BE2C (cell line): ENCODE data around the gene COL13A1. TPM values are rescaled to one million over a fixed set of nuclear protein-coding genes. Genes with fewer than 3 reads are reported as not detected.
A peak's percentile ranks its signal among the peaks of the same experiment; 100 is the strongest.

ENCODE experiments used
- DNase-seq: peaks from one replicate; pipeline ENCODE4 v3.0.0-alpha.2; 2020
- H3K27me3 ChIP-seq: fragments of 250-450 bp; sonication (Bioruptor Pico); 2 replicates; pipeline ENCODE4 v1.5.1; 2020; ENCODE audit warnings: mild to moderate bottlenecking
- H3K36me3 ChIP-seq: fragments of 250-450 bp; sonication (Bioruptor Pico); 2 replicates; pipeline ENCODE4 v1.5.1; 2020; ENCODE audit warnings: mild to moderate bottlenecking
- H3K4me1 ChIP-seq: fragments of 250-450 bp; sonication (Bioruptor Pico); 2 replicates; pipeline ENCODE4 v1.5.1; 2020
- H3K4me3 ChIP-seq: 2 replicates; pipeline ENCODE4 v1.5.1; 2011; ENCODE audit warnings: low read depth, low read length
- H3K9me3 ChIP-seq: fragments of 250-450 bp; sonication (Bioruptor Pico); 2 replicates; pipeline ENCODE4 v1.5.1; 2020
- polyA plus RNA-seq: library from polyadenylated mRNA; unstranded; fragments of >200 nt; gene quantifications from one replicate; pipeline ENCODE4 v1.2.1, GENCODE V29; 2012; ENCODE audit warnings: low read depth, missing spikeins; ENCODE audit not compliant: insufficient read length, insufficient read depth
- TF ChIP-seq, protein P1 (sequence below): IDR thresholded peaks from 2 replicates; pipeline ENCODE4 v1.5.1; 2012; ENCODE audit warnings: mild to moderate bottlenecking, low read depth, low read length

Gene COL13A1
- 1.1 TPM for polyA plus RNA-seq

DNA sequence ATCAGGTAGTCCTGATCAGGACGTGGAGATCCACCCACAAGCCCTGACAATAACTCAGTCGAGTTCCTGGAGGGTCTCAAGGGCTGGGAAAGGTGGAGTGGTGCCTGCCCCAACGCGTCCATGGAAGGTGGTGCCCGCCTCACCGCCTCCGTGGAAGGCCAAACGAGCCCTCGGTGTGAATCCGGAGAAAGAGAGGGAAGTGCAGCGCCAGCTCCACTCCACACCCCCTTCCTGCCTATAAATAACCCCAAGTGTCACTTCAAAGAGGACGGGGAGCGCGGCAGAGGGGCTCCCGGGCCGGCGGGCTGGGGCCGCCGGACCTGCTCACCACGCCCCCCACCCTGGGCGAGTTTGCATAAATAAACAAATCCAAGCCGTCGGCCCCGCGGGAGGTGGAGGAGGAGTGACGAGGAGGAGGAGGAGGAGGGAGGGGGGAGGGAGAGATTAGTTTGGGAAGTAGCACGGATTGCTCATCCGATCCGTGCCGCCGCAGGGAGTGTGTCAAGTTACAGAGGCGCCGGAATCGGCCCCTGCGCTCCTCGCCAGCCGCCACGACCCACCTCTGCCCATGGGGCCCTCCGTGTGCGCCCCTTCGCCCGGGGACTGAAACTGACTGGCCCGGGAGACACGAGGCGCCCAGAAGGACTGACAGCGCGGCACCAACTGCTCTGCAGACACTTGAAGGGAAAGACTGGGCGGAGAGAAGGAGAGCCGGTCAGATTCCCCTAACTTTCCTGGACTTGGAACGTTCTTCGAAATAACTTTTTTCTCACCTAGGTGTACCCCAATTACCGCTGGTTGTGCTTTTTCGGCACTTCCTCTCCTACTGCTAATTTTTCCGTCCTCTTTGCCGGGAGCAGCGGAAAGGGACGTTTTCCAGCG is at the start of gene COL13A1:
Gene COL13A1, plus strand, starts transcription at position 473 of the 882 bp plus-strand sequence. CDS start 518 bp downstream, outside the sequence.
- H3K4me3 ChIP-seq, result peak within 1 kb of the TSS; percentile 46
- H3K27me3 ChIP-seq, result peaks cover 29% of the 10 kb centered on the region
- no peaks in the 10 kb centered on the region for H3K36me3 ChIP-seq
- H3K4me1 ChIP-seq, result no peaks in the 10 kb centered on the region
- H3K9me3 ChIP-seq, result no peaks in the 10 kb centered on the region
- DNase-seq, result peak; percentile 29
- TF ChIP-seq, protein P1, sequence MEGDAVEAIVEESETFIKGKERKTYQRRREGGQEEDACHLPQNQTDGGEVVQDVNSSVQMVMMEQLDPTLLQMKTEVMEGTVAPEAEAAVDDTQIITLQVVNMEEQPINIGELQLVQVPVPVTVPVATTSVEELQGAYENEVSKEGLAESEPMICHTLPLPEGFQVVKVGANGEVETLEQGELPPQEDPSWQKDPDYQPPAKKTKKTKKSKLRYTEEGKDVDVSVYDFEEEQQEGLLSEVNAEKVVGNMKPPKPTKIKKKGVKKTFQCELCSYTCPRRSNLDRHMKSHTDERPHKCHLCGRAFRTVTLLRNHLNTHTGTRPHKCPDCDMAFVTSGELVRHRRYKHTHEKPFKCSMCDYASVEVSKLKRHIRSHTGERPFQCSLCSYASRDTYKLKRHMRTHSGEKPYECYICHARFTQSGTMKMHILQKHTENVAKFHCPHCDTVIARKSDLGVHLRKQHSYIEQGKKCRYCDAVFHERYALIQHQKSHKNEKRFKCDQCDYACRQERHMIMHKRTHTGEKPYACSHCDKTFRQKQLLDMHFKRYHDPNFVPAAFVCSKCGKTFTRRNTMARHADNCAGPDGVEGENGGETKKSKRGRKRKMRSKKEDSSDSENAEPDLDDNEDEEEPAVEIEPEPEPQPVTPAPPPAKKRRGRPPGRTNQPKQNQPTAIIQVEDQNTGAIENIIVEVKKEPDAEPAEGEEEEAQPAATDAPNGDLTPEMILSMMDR, result no peak

DNA sequence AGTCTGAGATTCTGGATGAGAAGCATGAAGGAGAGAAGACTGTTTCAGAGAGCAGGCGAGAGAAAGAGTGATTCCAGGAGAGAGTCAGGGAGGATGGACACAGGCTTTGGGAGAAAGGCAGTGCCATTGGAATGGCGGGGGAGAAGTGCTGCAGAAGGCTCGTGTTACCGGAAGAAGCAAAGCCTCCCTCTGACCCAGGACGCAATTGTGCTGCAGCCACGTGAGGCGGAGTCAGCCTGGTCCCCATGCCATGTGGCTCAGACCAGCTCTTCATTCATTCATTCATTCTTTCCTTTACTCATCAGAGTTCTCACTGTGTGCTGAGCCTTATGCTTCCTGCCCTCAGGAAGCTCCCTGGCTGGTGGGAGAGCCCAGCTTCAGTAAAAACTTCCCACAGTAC is 49.2 kb upstream of the COL13A1 start:
- no peaks in the 10 kb centered on the region for H3K9me3 ChIP-seq
- TF ChIP-seq, protein P1, result no peak
- peaks cover 10% of the 10 kb centered on the region for H3K4me1 ChIP-seq
- no peaks in the 10 kb centered on the region for H3K36me3 ChIP-seq
- no peak overlapping the region for H3K4me3 ChIP-seq
- no peaks in the 10 kb centered on the region for H3K27me3 ChIP-seq
- DNase-seq, result no peak

DNA sequence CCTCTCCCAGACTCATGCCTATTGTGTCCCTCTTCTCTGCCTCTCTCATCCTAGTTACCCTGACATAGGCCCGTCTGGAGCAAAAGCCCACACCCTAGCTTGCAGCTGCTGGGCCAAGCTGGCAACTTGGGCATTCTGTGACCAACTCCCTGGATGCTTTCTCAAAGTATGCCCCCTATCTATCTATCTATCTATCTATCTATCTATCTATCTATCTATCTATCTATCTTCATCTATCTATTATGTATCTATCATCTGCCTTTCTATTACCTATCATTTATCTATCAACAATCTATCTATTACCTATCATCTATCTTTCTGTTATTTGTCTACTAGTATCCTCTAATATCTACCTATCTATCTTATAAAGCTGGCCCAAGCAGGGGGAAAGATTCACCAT is 45.4 kb upstream of the COL13A1 start:
- H3K4me3 ChIP-seq, result no peak overlapping the region
- H3K36me3 ChIP-seq, result no peaks in the 10 kb centered on the region
- H3K9me3 ChIP-seq, result no peaks in the 10 kb centered on the region
- DNase-seq, result no peak
- TF ChIP-seq, protein P1, result no peak
- no peaks in the 10 kb centered on the region for H3K27me3 ChIP-seq
- peaks cover 17% of the 10 kb centered on the region for H3K4me1 ChIP-seq

DNA sequence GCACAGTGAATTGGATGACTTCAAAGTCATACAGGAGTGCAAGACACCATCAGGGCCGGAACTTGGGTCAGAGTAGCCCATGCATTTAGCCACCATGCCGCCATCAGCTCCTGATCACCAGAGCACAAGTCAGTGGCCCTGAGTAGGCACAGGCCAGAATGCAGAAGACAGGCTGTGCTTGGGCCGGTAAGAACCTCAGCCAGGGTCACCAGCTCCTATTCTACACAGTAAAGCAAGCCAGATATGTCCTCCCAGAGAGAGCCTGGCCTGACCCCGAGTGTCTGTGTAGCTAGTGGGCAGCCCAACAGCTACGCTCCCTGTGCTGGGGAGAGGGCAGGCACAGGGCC is 44.5 kb upstream of the COL13A1 start:
- no peaks in the 10 kb centered on the region for H3K9me3 ChIP-seq
- no peaks in the 10 kb centered on the region for H3K36me3 ChIP-seq
- TF ChIP-seq, protein P1, result no peak
- H3K4me3 ChIP-seq, result peak overlapping the region; percentile 22
- no peaks in the 10 kb centered on the region for H3K27me3 ChIP-seq
- peaks cover 17% of the 10 kb centered on the region for H3K4me1 ChIP-seq
- DNase-seq, result no peak

DNA sequence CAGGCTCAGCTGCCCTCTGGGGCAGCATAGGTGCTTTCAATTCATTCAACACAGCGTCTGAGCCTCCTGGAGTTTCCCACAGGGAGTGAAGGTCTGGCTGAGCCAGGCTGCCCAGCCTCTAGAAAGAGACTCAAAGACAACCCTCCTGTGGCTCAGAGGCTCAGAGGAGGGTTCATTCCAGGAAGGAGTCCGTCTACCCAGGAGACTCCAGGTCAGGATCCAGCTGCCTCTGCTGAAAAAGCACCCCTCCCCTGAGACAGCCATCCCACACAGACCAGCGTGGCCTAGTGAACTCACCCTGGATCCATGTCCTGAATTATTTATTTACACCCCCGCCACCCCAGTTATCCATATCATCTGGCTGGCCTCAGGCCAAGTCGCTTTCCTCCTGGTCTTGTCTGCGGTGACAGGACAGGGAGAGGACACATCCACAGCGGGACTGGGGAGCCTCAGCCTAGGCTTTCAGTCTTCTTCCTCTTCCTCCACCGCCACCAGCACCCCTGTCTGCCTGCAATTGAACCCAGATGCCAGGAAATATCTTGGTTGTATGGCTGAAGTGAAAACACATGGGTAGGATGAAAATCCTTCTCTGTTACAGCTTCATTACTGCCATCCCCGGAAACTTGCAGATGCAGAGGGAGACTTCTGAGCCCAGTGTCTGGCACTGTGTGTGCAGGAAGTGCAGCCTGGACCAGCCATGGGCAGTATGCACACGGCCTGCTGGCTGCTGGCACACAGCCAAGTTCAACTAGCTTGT is 44.0 kb upstream of the COL13A1 start:
- peak; percentile 88 for DNase-seq
- peak overlapping the region; percentile 22 for H3K4me3 ChIP-seq

More for the DNA sequence above, 44.0 kb upstream of the COL13A1 start:
- Histone ChIP-seq H3K4me1 (peaks cover 17% of the 10 kb centered on the region), H3K9me3 (no peaks in the 10 kb centered on the region), H3K27me3 (no peaks in the 10 kb centered on the region), H3K36me3 (no peaks in the 10 kb centered on the region)
- TF ChIP-seq, protein P1, result no peak
